Testis (tissue), 3 donors: ENCODE measurements around the gene PIGU. TPM values are rescaled to one million over a fixed set of nuclear protein-coding genes. Genes with fewer than 3 reads are reported as not detected.
A peak's percentile ranks its signal among the peaks of the same experiment; 100 is the strongest.

Experiments
- DNase-seq: peaks from one replicate; pipeline ENCODE4 v3.0.0-alpha.2; 2019
- H3K27ac ChIP-seq, 2 donors: fragments of 200-600 bp; sonication (generic); one replicate each; pipeline ENCODE4 v1.5.1; 2019
- H3K27me3 ChIP-seq: fragments of 200-600 bp; sonication (generic); one replicate; pipeline ENCODE4 v1.5.1; 2019
- H3K36me3 ChIP-seq: fragments of 200-600 bp; sonication (generic); one replicate; pipeline ENCODE4 v1.5.1; 2017; ENCODE audit warnings: low read depth; ENCODE audit errors: missing control alignments
- H3K4me1 ChIP-seq: fragments of 200-600 bp; sonication (generic); one replicate; pipeline ENCODE4 v1.5.1; 2019
- H3K4me3 ChIP-seq, 2 donors: fragments of 200-600 bp; sonication (generic); one replicate each; pipeline ENCODE4 v1.5.1; 2017 to 2019
- H3K9me3 ChIP-seq: fragments of 200-600 bp; sonication (generic); one replicate; pipeline ENCODE4 v1.5.1; 2017
- CTCF ChIP-seq, 3 experiments: fragments of 450-650 bp in 2 of 3; fragments of 200-600 bp in 1 of 3; sonication (generic) in 1 of 3; IDR thresholded peaks; one replicate each; pipeline ENCODE4 v1.5.1; 2016 to 2019; ENCODE audit warnings: antibody characterized with exemption in 3 of 3, mild to moderate bottlenecking in 2 of 3, moderate library complexity in 1 of 3
- POLR2A ChIP-seq: fragments of 450-650 bp; IDR thresholded peaks from one replicate; pipeline ENCODE4 v1.6.1; 2017; ENCODE audit warnings: antibody characterized with exemption, mild to moderate bottlenecking, moderate library complexity
- WGBS, 2 donors: methylation state at CpG; one replicate each; pipeline ENCODE4 v1.1.5; 2018; 5-methylcytosine and 5-hydroxymethylcytosine counted together
- intact Hi-C: fragments of 100-400 bp; cut with DNase I; formaldehyde crosslinking; loops from one replicate; pipeline ENCODE4 v1.15.1; 2023; ENCODE audit warnings: low total_unique reads
- polyA plus RNA-seq: library from polyadenylated mRNA; stranded (reverse); fragments of 350-450 nt; fragmentation: Illumina TruSeq; extraction: RNeasy Lipid Tissue Mini Kit (QIAGEN cat#74804); gene quantifications from one replicate; pipeline ENCODE4 v1.2.3, GENCODE V29; 2014; ENCODE audit warnings: low read depth, low replicate concordance; ENCODE audit not compliant: insufficient read depth
- total RNA-seq, 2 donors: library from RNA; depleted of rRNA; stranded (reverse); fragments of >200 nt; gene quantifications; one replicate each; pipeline ENCODE4 v1.2.3, GENCODE V29; 2016

The PIGU gene
- total and polyA plus RNA-seq, 3 donors from 2014 or later, result 35.0 to 48.9 (median 35.7) TPM

- DNase-seq, result no peak
- H3K27me3 ChIP-seq, result no peaks in the 10 kb centered on the region
- H3K4me1 ChIP-seq, result no peaks in the 10 kb centered on the region
- H3K4me3 ChIP-seq, result no peak overlapping the region
- 84 to 88% methylated on average over 9 of the region's 9 CpGs for WGBS, 2 donors
- intact Hi-C loops, result no loop called here
- TF ChIP-seq CTCF (IDR thresholded peaks at IDR 0.05) (no peak), POLR2A (no peak)
- H3K9me3 ChIP-seq, result no peaks in the 10 kb centered on the region
- no peaks in the 10 kb centered on the region for H3K36me3 ChIP-seq
- H3K27ac ChIP-seq, result no peak overlapping the region
Measured at GRCh38 chr20:34595377-34596184, 81.3 kb downstream of the PIGU start.

- TF ChIP-seq CTCF (IDR thresholded peaks at IDR 0.05), result no peak
- no peak for TF ChIP-seq POLR2A
- 74 to 87% methylated on average over 9 of the region's 9 CpGs for WGBS, 2 donors
- intact Hi-C loops, result no loop called here
- H3K27me3 ChIP-seq, result no peaks in the 10 kb centered on the region
- H3K4me1 ChIP-seq, result peaks cover 7% of the 10 kb centered on the region
- H3K4me3 ChIP-seq, result no peak overlapping the region
- peak; percentile 10 for DNase-seq
- H3K27ac ChIP-seq, result no peak overlapping the region
- no peaks in the 10 kb centered on the region for H3K9me3 ChIP-seq
- no peaks in the 10 kb centered on the region for H3K36me3 ChIP-seq
Measured at GRCh38 chr20:34586488-34587163, 90.3 kb downstream of the PIGU start.

GRCh38 chr20:34585019-34585418 lies 91.9 kb downstream of the PIGU start:
- WGBS, 2 donors, result 92 to 93% methylated on average over 5 of the region's 5 CpGs
- intact Hi-C loops, result no loop called here
- H3K36me3 ChIP-seq, result no peaks in the 10 kb centered on the region

GRCh38 chr20:34583544-34583943 lies 93.3 kb downstream of the PIGU start:
- Histone ChIP-seq H3K36me3 (no peaks in the 10 kb centered on the region), H3K27me3 (no peaks in the 10 kb centered on the region), H3K4me1 (peaks cover 12% of the 10 kb centered on the region), H3K27ac (no peak overlapping the region), H3K4me3 (no peak overlapping the region), H3K9me3 (no peaks in the 10 kb centered on the region)
- intact Hi-C loops, result no loop called here
- TF ChIP-seq CTCF (IDR thresholded peaks at IDR 0.05), result no peak
- no peak for TF ChIP-seq POLR2A
- WGBS, 2 donors, result 87 to 91% methylated on average over 5 to 6 of the region's 6 CpGs
- peak; percentile 9 for DNase-seq

More at GRCh38 chr20:34585019-34585418, 91.9 kb downstream of the PIGU start:
- DNase-seq, result peak; percentile 13
- no peaks in the 10 kb centered on the region for H3K9me3 ChIP-seq
- TF ChIP-seq CTCF (IDR thresholded peaks at IDR 0.05) (no peak), POLR2A (no peak)
- H3K4me3 ChIP-seq, result no peak overlapping the region
- H3K4me1 ChIP-seq, result peaks cover 7% of the 10 kb centered on the region
- no peak overlapping the region for H3K27ac ChIP-seq
- H3K27me3 ChIP-seq, result no peaks in the 10 kb centered on the region
